HEK293 (cell line): ENCODE data around the gene FOXF1.

ENCODE experiments used
- CTCF ChIA-PET: fragments of 350-600 bp; formaldehyde crosslinking; extraction: SDS; loops from one replicate; lab custom pipeline; 2021; ENCODE audit warnings: antibody characterized with exemption; lab: Yijun Ruan, JAX
- POLR2A ChIA-PET: fragments of 300-600 bp; formaldehyde crosslinking; extraction: SDS; loops from one replicate; lab custom pipeline; 2020; ENCODE audit warnings: antibody characterized with exemption, inconsistent platforms; lab: Yijun Ruan, JAX
- H3K27ac ChIP-seq: fragments of 200-500 bp; sonication (Bioruptor generic); 2 replicates; pipeline ENCODE4 v1.5.1; 2014; ENCODE audit warnings: low read depth, low read length, control low read depth, inconsistent platforms; ENCODE audit errors: extremely low read depth
- H3K36me3 ChIP-seq, 2 experiments: fragments of 200-500 bp in 1 of 2; sonication (Bioruptor generic) in 1 of 2; 1 replicate in 1 of 2; 2 replicates in 1 of 2; pipeline ENCODE4 v1.5.1; 2014 to 2017; ENCODE audit warnings: inconsistent platforms in 2 of 2, low read length in 2 of 2; ENCODE audit not compliant: control insufficient read depth in 2 of 2, insufficient read depth in 1 of 2
- H3K4me1 ChIP-seq: fragments of 200-500 bp; sonication (Bioruptor generic); 2 replicates; pipeline ENCODE4 v1.5.1; 2014; ENCODE audit warnings: mild to moderate bottlenecking, low read length, inconsistent platforms; ENCODE audit not compliant: control insufficient read depth, insufficient read depth
- H3K4me3 ChIP-seq: 2 replicates; pipeline ENCODE4 v1.5.1; 2011; ENCODE audit warnings: low read depth, mild to moderate bottlenecking, control low read depth, low read length, moderate library complexity
- H3K9me3 ChIP-seq: fragments of 200-500 bp; sonication (Bioruptor generic); 2 replicates; pipeline ENCODE4 v1.5.1; 2014; ENCODE audit warnings: low read depth, low read length, inconsistent platforms; ENCODE audit not compliant: control insufficient read depth, insufficient read depth
- BCL11A ChIP-seq: fragments of 450-650 bp; formaldehyde crosslinking; IDR thresholded peaks from 2 replicates; pipeline ENCODE4 v1.5.1; 2016; ENCODE audit warnings: low read depth, missing biosample characterization, missing genetic modification characterization
- BCL11B ChIP-seq: fragments of 450-650 bp; formaldehyde crosslinking; IDR thresholded peaks from 2 replicates; pipeline ENCODE4 v1.5.1; 2016; ENCODE audit warnings: low read depth, missing biosample characterization, missing genetic modification characterization
- GLI4 ChIP-seq: fragments of 450-650 bp; formaldehyde crosslinking; IDR thresholded peaks from 2 replicates; pipeline ENCODE4 v1.5.1; 2016; ENCODE audit warnings: missing biosample characterization, missing genetic modification characterization
- HIC1 ChIP-seq: fragments of 450-650 bp; formaldehyde crosslinking; IDR thresholded peaks from 2 replicates; pipeline ENCODE4 v1.5.1; 2016; ENCODE audit warnings: missing biosample characterization, missing genetic modification characterization
- HOXC10 ChIP-seq: sonication (generic); formaldehyde crosslinking; IDR thresholded peaks from 2 replicates; pipeline ENCODE4 v1.8.1; 2023; ENCODE audit warnings: mild to moderate bottlenecking, missing genetic modification reagents
- PBX3 ChIP-seq: sonication (generic); formaldehyde crosslinking; IDR thresholded peaks from 2 replicates; pipeline ENCODE4 v1.8.1; 2022; ENCODE audit warnings: mild to moderate bottlenecking, moderate library complexity, missing genetic modification reagents
- REPIN1 ChIP-seq: fragments of 450-650 bp; formaldehyde crosslinking; IDR thresholded peaks from 2 replicates; pipeline ENCODE4 v1.5.1; 2017; ENCODE audit warnings: missing biosample characterization, missing genetic modification characterization, low read depth
- ZBTB10 ChIP-seq: fragments of 450-650 bp; formaldehyde crosslinking; IDR thresholded peaks from 2 replicates; pipeline ENCODE4 v1.5.1; 2016; ENCODE audit warnings: missing biosample characterization, missing genetic modification characterization
- ZIC2 ChIP-seq: fragments of 450-650 bp; formaldehyde crosslinking; IDR thresholded peaks from 2 replicates; pipeline ENCODE4 v1.5.1; 2016; ENCODE audit warnings: missing biosample characterization, missing genetic modification characterization
- ZNF112 ChIP-seq: fragments of 450-650 bp; formaldehyde crosslinking; IDR thresholded peaks from 2 replicates; pipeline ENCODE4 v1.5.0; 2017; ENCODE audit warnings: missing biosample characterization, missing genetic modification characterization
- ZNF16 ChIP-seq: fragments of 450-650 bp; formaldehyde crosslinking; IDR thresholded peaks from 2 replicates; pipeline ENCODE4 v1.5.1; 2016; ENCODE audit warnings: low read depth, missing biosample characterization, missing genetic modification characterization
- ZNF184 ChIP-seq: fragments of 450-650 bp; IDR thresholded peaks from 2 replicates; pipeline ENCODE4 v1.5.1; 2018; ENCODE audit warnings: missing biosample characterization, mild to moderate bottlenecking, missing genetic modification characterization
- ZNF292 ChIP-seq: fragments of 450-650 bp; formaldehyde crosslinking; IDR thresholded peaks from 2 replicates; pipeline ENCODE4 v1.5.1; 2016; ENCODE audit warnings: low read depth, missing biosample characterization, missing genetic modification characterization, borderline replicate concordance
- ZNF302 ChIP-seq: fragments of 450-650 bp; formaldehyde crosslinking; IDR thresholded peaks from 2 replicates; pipeline ENCODE4 v1.5.1; 2016; ENCODE audit warnings: missing biosample characterization, missing genetic modification characterization, low read depth
- ZNF394 ChIP-seq: fragments of 450-650 bp; formaldehyde crosslinking; IDR thresholded peaks from 2 replicates; pipeline ENCODE4 v1.5.1; 2016; ENCODE audit warnings: missing biosample characterization, missing genetic modification characterization, mild to moderate bottlenecking, moderate library complexity, borderline replicate concordance
- ZNF416 ChIP-seq: fragments of 450-650 bp; formaldehyde crosslinking; IDR thresholded peaks from 2 replicates; pipeline ENCODE4 v1.5.1; 2016; ENCODE audit warnings: missing biosample characterization, missing genetic modification characterization
- ZNF423 ChIP-seq: fragments of 450-650 bp; formaldehyde crosslinking; IDR thresholded peaks from 2 replicates; pipeline ENCODE4 v1.5.1; 2016; ENCODE audit warnings: missing biosample characterization, missing genetic modification characterization
- ZNF449 ChIP-seq: fragments of 450-650 bp; formaldehyde crosslinking; IDR thresholded peaks from 2 replicates; pipeline ENCODE4 v1.5.1; 2017; ENCODE audit warnings: missing biosample characterization, mild to moderate bottlenecking, missing genetic modification characterization, moderate library complexity
- ZNF585B ChIP-seq: fragments of 450-650 bp; formaldehyde crosslinking; IDR thresholded peaks from 2 replicates; pipeline ENCODE4 v1.5.1; 2016; ENCODE audit warnings: missing biosample characterization, missing genetic modification characterization
- ZNF621 ChIP-seq: fragments of 450-650 bp; formaldehyde crosslinking; IDR thresholded peaks from 2 replicates; pipeline ENCODE4 v1.5.1; 2017; ENCODE audit warnings: missing biosample characterization, missing genetic modification characterization
- ZNF677 ChIP-seq: fragments of 450-650 bp; IDR thresholded peaks from 2 replicates; pipeline ENCODE4 v1.5.0; 2018; ENCODE audit warnings: missing biosample characterization, mild to moderate bottlenecking, missing genetic modification characterization, moderate library complexity
- ZNF701 ChIP-seq: fragments of 450-650 bp; formaldehyde crosslinking; IDR thresholded peaks from 2 replicates; pipeline ENCODE4 v1.5.1; 2016; ENCODE audit warnings: missing biosample characterization, missing genetic modification characterization
- ZNF76 ChIP-seq: fragments of 450-650 bp; formaldehyde crosslinking; IDR thresholded peaks from 2 replicates; pipeline ENCODE4; 2016; ENCODE audit warnings: low read depth, missing biosample characterization, missing genetic modification characterization, borderline replicate concordance

The FOXF1 gene

GRCh38 chr16:86496929-86497461 is 13.3 kb upstream of the FOXF1 start:
- TF ChIP-seq BCL11A (tag by site-specific recombination) (no peak), ZNF677 (tag by site-specific recombination) (no peak), ZIC2 (tag by site-specific recombination) (no peak), ZNF394 (tag by site-specific recombination) (no peak), PBX3 (CRISPR knock-in tag) (no peak), ZNF423 (tag by site-specific recombination) (no peak), ZBTB10 (tag by site-specific recombination) (no peak), ZNF621 (tag by site-specific recombination) (no peak), ZNF416 (tag by site-specific recombination) (no peak), ZNF292 (tag by site-specific recombination) (no peak), HOXC10 (CRISPR knock-in tag) (no peak), GLI4 (tag by site-specific recombination) (no peak), ZNF302 (tag by site-specific recombination) (no peak), ZNF16 (no peak), ZNF184 (tag by site-specific recombination) (no peak), HIC1 (tag by site-specific recombination) (no peak), ZNF701 (tag by site-specific recombination) (no peak), BCL11B (tag by site-specific recombination) (no peak)
- H3K27ac ChIP-seq, result no peak overlapping the region
- no peaks in the 10 kb centered on the region for H3K9me3 ChIP-seq
- POLR2A ChIA-PET, result no interaction called here
- H3K4me1 ChIP-seq, result no peaks in the 10 kb centered on the region
- no peaks in the 10 kb centered on the region for H3K36me3 ChIP-seq
- H3K4me3 ChIP-seq, result no peak overlapping the region
- CTCF ChIA-PET, result no interaction called here

- H3K36me3 ChIP-seq, result no peaks in the 10 kb centered on the region
- H3K4me1 ChIP-seq, result no peaks in the 10 kb centered on the region
- H3K4me3 ChIP-seq, result no peak overlapping the region
- H3K27ac ChIP-seq, result no peak overlapping the region
- H3K9me3 ChIP-seq, result no peaks in the 10 kb centered on the region
- CTCF ChIA-PET, result no interaction called here
- POLR2A ChIA-PET, result no interaction called here
- no peak for TF ChIP-seq ZNF449 (tag by site-specific recombination)
- no peak for TF ChIP-seq ZNF112 (tag by site-specific recombination)
- TF ChIP-seq ZNF585B (tag by site-specific recombination), result no peak
- TF ChIP-seq REPIN1 (tag by site-specific recombination), result no peak
- no peak for TF ChIP-seq ZNF76
Observed at GRCh38 chr16:86497551-86498021, 12.7 kb upstream of the FOXF1 start.
